ENCODE measurements around the gene MLKL. TPM values are rescaled to one million over a fixed set of nuclear protein-coding genes. Genes with fewer than 3 reads are reported as not detected.

MLKL gene
- polyA plus RNA-seq, 3 donors = 33.6 to 136 (median 37.8) TPM

DNA sequence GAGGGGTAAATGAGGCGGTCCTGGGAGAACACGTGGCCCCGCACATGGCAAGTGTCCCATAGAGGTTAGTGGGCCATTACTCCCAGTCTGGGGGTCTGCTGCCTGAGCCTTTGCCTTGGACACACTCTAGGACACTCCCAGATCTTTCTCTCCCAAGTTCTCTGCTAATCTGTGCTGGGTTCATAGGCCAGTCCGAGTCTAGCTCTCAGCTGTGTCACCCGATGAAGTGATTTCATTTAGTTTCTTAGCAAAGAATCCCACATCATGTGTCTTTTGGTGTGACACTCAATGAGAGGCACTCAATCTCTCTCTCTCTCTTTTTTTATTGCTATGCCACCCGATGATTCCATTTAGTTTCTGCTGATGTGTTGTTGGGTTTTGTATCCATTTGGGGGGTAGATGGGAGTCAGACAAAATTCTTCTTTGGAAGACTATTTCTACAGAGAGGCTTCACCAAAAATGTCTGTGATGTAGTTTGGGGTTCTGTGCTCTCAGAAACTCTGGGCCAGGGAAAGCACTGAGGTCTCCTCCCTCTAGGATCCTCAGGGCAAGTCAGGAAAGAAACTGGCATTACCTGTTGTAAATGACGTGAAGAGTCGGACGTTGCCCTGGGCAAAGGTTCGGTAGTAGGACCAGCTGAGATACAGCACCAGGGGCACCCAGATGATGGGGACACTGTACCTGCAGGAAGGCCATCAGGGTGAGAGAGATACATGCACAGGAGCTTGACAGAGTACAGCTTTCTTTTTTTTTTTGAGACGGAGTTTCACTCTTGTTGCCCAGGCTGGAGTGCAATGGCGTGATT, 25.2 kb upstream of the MLKL start:
- Histone ChIP-seq H3K36me3 (replicated peaks in 1 of 2; ENCODE audit: control insufficient read depth in 1 of 2, insufficient read depth in 2 of 2, low read length in 2 of 2) (no peaks in the 10 kb centered on the region), H3K4me2 (replicated peaks; ENCODE audit: extremely low read depth, low read length, poor library complexity, severe bottlenecking) (no peak overlapping the region), H3K79me2 (ENCODE audit: insufficient read depth, low read length) (no peaks in the 10 kb centered on the region), H3K9ac (ENCODE audit: insufficient read depth, low read length, poor library complexity, severe bottlenecking) (peak overlapping the region; percentile 15), H3K27me3 (ENCODE audit: control insufficient read depth in 2 of 2, insufficient read depth in 2 of 2, low read length in 2 of 2) (no peaks in the 10 kb centered on the region), H3K27ac (ENCODE audit: low read depth in 1 of 2, low read length in 2 of 2) (no peak overlapping the region), H4K20me1 (ENCODE audit: insufficient read depth, low read length) (no peaks in the 10 kb centered on the region), H3K9me3 (replicated peaks in 1 of 2; ENCODE audit: control insufficient read depth in 1 of 2, insufficient read depth in 1 of 2, low read length in 2 of 2) (peaks cover 4 to 11% of the 10 kb centered on the region in 2 donors), H3K4me1 (ENCODE audit: control insufficient read depth in 1 of 2, insufficient read depth in 2 of 2, low read length in 2 of 2) (no peaks in the 10 kb centered on the region), H3K4me3 (replicated peaks in 1 of 3; ENCODE audit: low read depth in 2 of 3, low read length in 3 of 3) (no peak overlapping the region), H2AFZ (ENCODE audit: insufficient read depth, low read depth, low read length, poor library complexity, severe bottlenecking) (no peak overlapping the region)
- TF ChIP-seq, protein P1, sequence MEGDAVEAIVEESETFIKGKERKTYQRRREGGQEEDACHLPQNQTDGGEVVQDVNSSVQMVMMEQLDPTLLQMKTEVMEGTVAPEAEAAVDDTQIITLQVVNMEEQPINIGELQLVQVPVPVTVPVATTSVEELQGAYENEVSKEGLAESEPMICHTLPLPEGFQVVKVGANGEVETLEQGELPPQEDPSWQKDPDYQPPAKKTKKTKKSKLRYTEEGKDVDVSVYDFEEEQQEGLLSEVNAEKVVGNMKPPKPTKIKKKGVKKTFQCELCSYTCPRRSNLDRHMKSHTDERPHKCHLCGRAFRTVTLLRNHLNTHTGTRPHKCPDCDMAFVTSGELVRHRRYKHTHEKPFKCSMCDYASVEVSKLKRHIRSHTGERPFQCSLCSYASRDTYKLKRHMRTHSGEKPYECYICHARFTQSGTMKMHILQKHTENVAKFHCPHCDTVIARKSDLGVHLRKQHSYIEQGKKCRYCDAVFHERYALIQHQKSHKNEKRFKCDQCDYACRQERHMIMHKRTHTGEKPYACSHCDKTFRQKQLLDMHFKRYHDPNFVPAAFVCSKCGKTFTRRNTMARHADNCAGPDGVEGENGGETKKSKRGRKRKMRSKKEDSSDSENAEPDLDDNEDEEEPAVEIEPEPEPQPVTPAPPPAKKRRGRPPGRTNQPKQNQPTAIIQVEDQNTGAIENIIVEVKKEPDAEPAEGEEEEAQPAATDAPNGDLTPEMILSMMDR (IDR thresholded peaks at IDR 0.05) = no peak
- Mint-ChIP-seq H3K9me3 (peaks cover 4 to 11% (median 9%) of the 10 kb centered on the region in 7 donors), H3K27ac (peak overlapping the region in 1 of 7 donors; percentile 7), H3K4me3 (no peak overlapping the region), H3K4me1 (peaks cover 10% of the 10 kb centered on the region), H3K27me3 (ENCODE audit: low read depth in 3 of 3) (peaks cover 4 to 5% (median 4%) of the 10 kb centered on the region in 3 donors), H3K36me3 (no peaks in the 10 kb centered on the region)
- no peak for DNase-seq
- WGBS (ENCODE audit: insufficient coverage) = 99% methylated on average over 9 of the region's 12 CpGs
- intact Hi-C loops (cut with micrococcal nuclease) = no loop called here

DNA sequence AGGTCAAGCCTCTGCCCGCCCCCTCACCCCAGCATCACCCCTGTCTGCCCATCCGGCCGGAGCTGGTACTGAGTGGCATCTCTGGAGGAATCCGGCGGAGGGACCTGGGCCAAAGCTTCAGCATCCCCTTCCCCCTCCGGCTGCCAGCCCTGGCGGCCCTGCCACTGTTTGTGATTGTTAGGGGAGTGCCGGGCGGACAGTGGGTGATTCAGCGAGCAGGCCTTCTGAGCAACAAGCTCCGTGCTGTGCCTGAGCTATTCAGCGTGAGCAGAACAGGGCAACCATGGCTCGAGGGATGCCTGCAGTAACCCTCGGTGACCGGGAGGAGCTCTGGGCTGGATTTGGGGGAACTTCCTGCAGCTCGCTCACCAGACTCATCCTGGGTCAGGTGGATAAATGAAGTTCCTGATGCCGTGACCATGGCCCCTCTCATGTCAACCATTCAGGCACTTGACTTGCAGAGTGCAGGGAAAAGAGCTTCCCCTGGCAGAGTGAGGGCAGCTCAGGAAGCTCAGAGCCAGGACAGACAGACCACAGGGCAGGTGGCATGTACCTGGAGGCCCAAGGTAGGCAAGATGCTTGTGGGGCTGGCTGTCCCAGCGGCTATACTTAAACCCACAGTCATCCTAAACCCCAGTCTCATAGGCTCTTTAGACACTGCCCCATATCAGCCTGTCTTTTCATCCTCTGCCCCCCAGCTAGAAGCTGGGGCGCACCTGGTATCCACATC, 24.3 kb upstream of the MLKL start:
- Histone ChIP-seq H3K9me3 (replicated peaks in 1 of 2; ENCODE audit: control insufficient read depth in 1 of 2, insufficient read depth in 1 of 2, low read length in 2 of 2) (peaks cover 4 to 11% of the 10 kb centered on the region in 2 donors), H3K27ac (ENCODE audit: low read depth in 1 of 2, low read length in 2 of 2) (no peak overlapping the region), H4K20me1 (ENCODE audit: insufficient read depth, low read length) (no peaks in the 10 kb centered on the region), H3K4me2 (replicated peaks; ENCODE audit: extremely low read depth, low read length, poor library complexity, severe bottlenecking) (no peak overlapping the region), H3K9ac (ENCODE audit: insufficient read depth, low read length, poor library complexity, severe bottlenecking) (peak overlapping the region; percentile 15), H2AFZ (ENCODE audit: insufficient read depth, low read depth, low read length, poor library complexity, severe bottlenecking) (no peak overlapping the region), H3K27me3 (ENCODE audit: control insufficient read depth in 2 of 2, insufficient read depth in 2 of 2, low read length in 2 of 2) (no peaks in the 10 kb centered on the region), H3K79me2 (ENCODE audit: insufficient read depth, low read length) (no peaks in the 10 kb centered on the region), H3K4me1 (ENCODE audit: control insufficient read depth in 1 of 2, insufficient read depth in 2 of 2, low read length in 2 of 2) (no peaks in the 10 kb centered on the region), H3K36me3 (replicated peaks in 1 of 2; ENCODE audit: control insufficient read depth in 1 of 2, insufficient read depth in 2 of 2, low read length in 2 of 2) (no peaks in the 10 kb centered on the region), H3K4me3 (replicated peaks in 1 of 3; ENCODE audit: low read depth in 2 of 3, low read length in 3 of 3) (no peak overlapping the region)
- no peak overlapping the region for H3K4me3 Mint-ChIP-seq
- H3K4me1 Mint-ChIP-seq = peaks cover 14% of the 10 kb centered on the region
- intact Hi-C loops (cut with micrococcal nuclease) = no loop called here
- DNase-seq = no peak
- H3K36me3 Mint-ChIP-seq = no peaks in the 10 kb centered on the region
- no peak overlapping the region for H3K27ac Mint-ChIP-seq
- peaks cover 4 to 5% (median 4%) of the 10 kb centered on the region in 3 donors for H3K27me3 Mint-ChIP-seq (ENCODE audit: low read depth in 3 of 3)
- 85% methylated on average over 13 of the region's 19 CpGs for WGBS (ENCODE audit: insufficient coverage)
- H3K9me3 Mint-ChIP-seq = peaks cover 4 to 11% (median 9%) of the 10 kb centered on the region in 7 donors
- TF ChIP-seq, protein P1 (IDR thresholded peaks at IDR 0.05) = no peak
